ENCODE results near the gene WSB1. TPM values are rescaled to one million over a fixed set of nuclear protein-coding genes. Genes with fewer than 3 reads are reported as not detected.
A peak's percentile ranks its signal among the peaks of the same experiment; 100 is the strongest.

The WSB1 gene
- total RNA-seq, 2 experiments from 2014 or later = 143 to 155 TPM

DNA sequence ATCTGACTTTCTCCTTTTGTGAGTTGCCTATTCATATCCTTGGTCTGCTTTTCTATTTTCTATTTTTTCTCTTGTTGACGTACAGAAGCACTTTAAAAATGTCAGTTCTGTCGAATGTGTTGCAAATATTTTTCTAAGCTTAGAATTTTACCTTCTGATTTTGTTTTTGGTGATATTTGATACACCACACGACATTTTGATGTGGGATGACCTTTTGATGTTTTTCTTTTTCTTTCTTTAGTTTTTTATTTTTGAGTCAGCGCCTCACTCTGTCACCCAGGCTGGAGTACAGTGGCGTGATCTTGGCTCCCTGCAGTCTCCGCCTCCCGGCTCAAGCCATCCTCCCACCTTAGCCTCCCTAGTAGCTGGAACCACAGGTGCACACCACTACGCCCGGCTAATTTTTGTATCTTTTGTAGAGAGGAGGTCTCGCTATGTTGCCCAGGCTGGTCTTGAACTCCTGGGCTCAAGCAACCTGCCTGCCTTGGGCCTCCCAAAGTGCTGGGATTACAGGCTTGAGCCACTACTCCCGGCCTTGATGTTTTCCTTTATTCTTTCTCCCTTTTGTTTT, 39.6 kb downstream of the WSB1 start:
- peak overlapping the region; percentile 65 for H3K4me3 Mint-ChIP-seq
- DNase-seq = no peak
- peak overlapping the region; percentile 27 for H3K27ac Mint-ChIP-seq
- H3K27me3 Mint-ChIP-seq = no peaks in the 10 kb centered on the region
- no peaks in the 10 kb centered on the region for H3K9me3 Mint-ChIP-seq
- no peaks in the 10 kb centered on the region for H3K36me3 Mint-ChIP-seq (ENCODE audit: low read depth)
- CTCF ChIA-PET = interaction anchor here (0.6 to 3.1 kb wide), 31 partner anchors 16 to 319 kb away, joined by 3 to 107 read pairs (median 5); partner anchors contain the start of gene WSB1
- POLR2A ChIA-PET = interaction anchor here (0.8 to 1.8 kb wide), 6 partner anchors 16 to 97 kb away, joined by 3 to 38 read pairs (median 4); partner anchors contain the start of gene WSB1
- peaks cover 23% of the 10 kb centered on the region for H3K4me1 Mint-ChIP-seq

DNA sequence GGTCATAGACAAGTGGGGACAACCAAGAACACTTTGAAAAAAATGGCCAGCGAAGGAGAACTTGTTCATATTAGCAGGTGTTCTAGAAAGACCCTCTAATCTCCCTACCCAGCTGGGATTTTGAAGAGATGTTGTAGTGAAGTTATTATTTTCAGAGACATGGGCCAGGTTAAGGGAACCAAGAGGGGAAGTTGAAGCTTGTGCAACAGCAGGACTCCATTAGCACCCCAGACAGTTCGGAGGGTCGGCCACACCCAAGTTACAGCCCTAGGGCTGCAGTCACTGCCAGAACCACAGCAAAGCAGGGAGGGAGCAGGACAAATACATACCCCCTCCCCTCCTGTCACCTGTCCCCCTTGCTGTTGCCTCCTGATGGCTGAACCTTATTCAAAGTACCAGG, 42.3 kb downstream of the WSB1 start:
- Mint-ChIP-seq H3K9me3 (no peaks in the 10 kb centered on the region), H3K27ac (no peak overlapping the region), H3K4me1 (peaks cover 33% of the 10 kb centered on the region), H3K36me3 (ENCODE audit: low read depth) (no peaks in the 10 kb centered on the region), H3K4me3 (no peak overlapping the region), H3K27me3 (no peaks in the 10 kb centered on the region)
- CTCF ChIA-PET = interaction anchor here (2.7 kb wide), 1 partner anchor 100 kb away, joined by 13 read pairs; no protein-coding TSS in a partner anchor
- POLR2A ChIA-PET = no interaction called here
- DNase-seq = no peak

DNA sequence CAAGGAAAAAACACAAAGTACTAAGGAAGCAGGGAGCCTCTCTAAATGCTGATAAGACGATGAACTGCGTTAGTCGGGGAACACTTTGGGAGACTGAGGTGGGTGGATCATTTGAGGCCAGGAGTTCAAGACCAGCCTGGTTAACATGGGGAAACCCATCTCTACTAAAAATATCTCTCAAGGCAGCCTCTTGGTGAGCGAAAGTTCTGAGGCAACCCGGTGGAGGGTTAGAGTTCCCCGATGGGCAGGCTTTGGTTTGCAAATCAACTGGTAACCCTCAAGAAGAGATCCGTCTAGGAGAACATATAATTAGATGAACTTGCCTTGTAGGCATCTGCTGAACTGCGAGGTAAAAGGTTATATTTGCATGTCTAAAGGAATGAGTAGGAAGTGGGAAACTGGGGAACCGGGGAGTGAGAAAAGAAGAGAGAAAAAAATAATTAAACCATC, 44.6 kb downstream of the WSB1 start:
- Mint-ChIP-seq H3K27me3 (no peaks in the 10 kb centered on the region), H3K4me1 (peaks cover 16% of the 10 kb centered on the region), H3K4me3 (no peak overlapping the region), H3K27ac (no peak overlapping the region), H3K9me3 (no peaks in the 10 kb centered on the region), H3K36me3 (ENCODE audit: low read depth) (no peaks in the 10 kb centered on the region)
- no peak for DNase-seq
- ChIA-PET CTCF (no interaction called here), POLR2A (no interaction called here)

DNA sequence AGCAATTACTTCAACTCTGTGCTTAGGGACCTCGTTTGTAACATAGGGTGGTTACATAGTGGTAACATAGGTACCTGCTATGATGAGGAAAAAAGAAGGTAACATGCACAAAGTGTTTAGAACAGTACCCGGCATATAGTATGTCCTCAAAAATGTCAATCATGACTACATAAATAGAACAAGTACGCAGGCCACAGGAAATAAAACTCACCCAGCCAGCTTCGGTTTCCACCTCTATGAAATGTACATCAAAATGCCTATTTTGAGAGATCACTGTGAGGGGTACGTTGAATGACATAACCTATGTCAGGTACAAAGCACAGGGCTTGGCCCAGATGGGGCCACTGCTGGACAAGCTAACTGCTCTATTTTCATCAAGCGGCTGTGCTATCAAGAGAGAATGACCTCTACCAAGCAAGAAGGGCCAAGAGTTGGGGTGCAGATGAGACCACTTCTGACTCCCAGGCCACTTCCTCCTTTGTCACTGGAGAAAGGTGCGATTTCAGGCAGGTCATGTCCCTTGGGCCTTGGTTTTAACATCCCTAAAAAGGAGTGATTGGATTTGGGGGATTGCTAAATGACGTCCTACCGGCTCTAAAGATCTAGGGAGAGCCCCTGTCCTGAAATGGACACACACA, 45.4 kb downstream of the WSB1 start:
- CTCF ChIA-PET = interaction anchor here (1.4 kb wide), 1 partner anchor 102 kb away, joined by 8 read pairs; no protein-coding TSS in a partner anchor
- Mint-ChIP-seq H3K27me3 (peaks cover 3% of the 10 kb centered on the region), H3K4me1 (peaks cover 10% of the 10 kb centered on the region), H3K4me3 (no peak overlapping the region), H3K9me3 (no peaks in the 10 kb centered on the region), H3K36me3 (ENCODE audit: low read depth) (no peaks in the 10 kb centered on the region), H3K27ac (no peak overlapping the region)
- no peak for DNase-seq
- POLR2A ChIA-PET = no interaction called here

DNA sequence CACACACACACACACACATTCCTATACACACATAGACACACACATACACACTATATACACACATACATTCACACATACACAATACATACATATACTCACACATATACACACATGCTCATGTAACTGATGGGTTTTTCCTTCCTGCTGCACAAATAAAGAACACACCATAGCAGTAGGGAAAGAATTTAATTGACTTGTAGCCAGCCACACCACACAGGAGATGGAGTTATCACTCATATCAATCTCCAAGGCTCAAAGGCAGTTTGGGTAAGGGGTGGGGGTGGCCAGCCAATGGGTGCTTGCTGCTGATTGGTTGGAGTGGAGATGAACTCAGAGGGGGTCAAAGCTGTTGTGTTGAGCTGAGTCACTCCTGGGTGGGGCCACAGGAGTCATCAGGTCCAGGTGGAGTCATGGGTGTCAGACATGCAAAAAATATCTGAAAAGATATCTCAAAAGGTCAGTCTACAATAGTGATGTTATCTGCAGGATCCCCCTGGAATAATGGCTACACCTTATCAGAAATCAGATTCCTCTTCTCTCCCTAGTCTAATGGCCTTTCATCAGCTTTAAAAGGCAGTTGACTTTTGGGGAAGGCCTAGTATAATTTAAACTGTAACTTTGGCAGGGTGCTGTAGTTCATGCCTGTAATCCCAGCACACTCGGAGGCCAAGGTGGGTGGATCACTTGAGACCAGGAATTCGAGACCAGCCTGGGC, 46.1 kb downstream of the WSB1 start:
- POLR2A ChIA-PET = interaction anchor here (0.9 kb wide), 1 partner anchor 45 kb away, joined by 5 read pairs; no protein-coding TSS in a partner anchor
- Mint-ChIP-seq H3K4me1 (peaks cover 10% of the 10 kb centered on the region), H3K4me3 (no peak overlapping the region), H3K27ac (no peak overlapping the region), H3K36me3 (ENCODE audit: low read depth) (no peaks in the 10 kb centered on the region), H3K27me3 (peaks cover 3% of the 10 kb centered on the region), H3K9me3 (no peaks in the 10 kb centered on the region)
- peak; percentile 35 for DNase-seq
- CTCF ChIA-PET = interaction anchor here (1.3 to 1.4 kb wide), 2 partner anchors 10 to 103 kb away, joined by 5 to 8 read pairs; no protein-coding TSS in a partner anchor

DNA sequence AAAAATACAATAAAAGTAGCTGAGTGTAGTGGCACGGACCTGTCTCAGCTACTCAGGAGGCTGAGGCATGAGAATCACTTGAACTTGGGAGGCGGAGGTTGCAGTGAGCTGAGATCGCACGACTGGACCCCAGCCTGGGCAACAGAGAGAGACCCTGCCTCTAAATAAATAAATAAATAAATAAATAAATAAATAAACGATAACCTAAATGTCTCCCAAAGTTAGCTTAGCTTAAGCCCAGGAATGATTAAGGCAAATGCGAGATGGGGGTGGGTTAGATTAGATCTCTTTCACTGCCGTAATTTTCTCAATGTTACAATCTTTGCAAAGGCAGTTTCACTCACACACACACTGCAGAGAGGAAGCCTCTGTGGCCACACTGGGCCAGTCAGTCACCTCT, 46.7 kb downstream of the WSB1 start:
- peaks cover 3% of the 10 kb centered on the region for H3K27me3 Mint-ChIP-seq
- no peak overlapping the region for H3K4me3 Mint-ChIP-seq
- H3K4me1 Mint-ChIP-seq = peaks cover 10% of the 10 kb centered on the region
- H3K27ac Mint-ChIP-seq = no peak overlapping the region
- no peaks in the 10 kb centered on the region for H3K36me3 Mint-ChIP-seq (ENCODE audit: low read depth)
- DNase-seq = no peak
- H3K9me3 Mint-ChIP-seq = no peaks in the 10 kb centered on the region
- CTCF ChIA-PET = interaction anchor here (1.3 to 1.4 kb wide), 2 partner anchors 9 to 104 kb away, joined by 5 to 8 read pairs; no protein-coding TSS in a partner anchor
- POLR2A ChIA-PET = interaction anchor here (0.9 kb wide), 1 partner anchor 46 kb away, joined by 5 read pairs; no protein-coding TSS in a partner anchor

DNA sequence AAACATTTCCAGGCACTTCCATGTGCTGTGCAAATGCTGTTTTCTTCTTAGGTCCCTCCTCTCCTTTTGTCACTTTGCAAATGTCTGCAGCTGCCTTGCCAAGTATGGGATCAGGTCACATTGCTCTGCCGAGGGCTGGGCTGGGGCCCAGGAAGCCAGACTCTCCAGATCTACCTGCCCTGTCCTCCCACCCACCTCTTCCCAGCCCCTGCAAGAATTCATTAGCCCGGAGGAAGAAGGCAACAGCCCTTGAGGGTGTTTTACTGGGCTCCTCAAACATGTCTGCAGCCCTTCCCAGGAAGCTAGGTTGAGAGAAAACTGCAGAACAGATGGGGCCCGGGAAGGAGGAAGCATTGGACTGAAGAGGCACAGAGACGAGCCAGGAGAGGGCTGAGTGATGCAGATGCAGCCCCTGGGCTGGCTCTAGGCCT, 47.1 kb downstream of the WSB1 start:
- peaks cover 10% of the 10 kb centered on the region for H3K4me1 Mint-ChIP-seq
- DNase-seq = no peak
- H3K36me3 Mint-ChIP-seq (ENCODE audit: low read depth) = no peaks in the 10 kb centered on the region
- H3K27ac Mint-ChIP-seq = no peak overlapping the region
- peaks cover 3% of the 10 kb centered on the region for H3K27me3 Mint-ChIP-seq
- no peak overlapping the region for H3K4me3 Mint-ChIP-seq
- POLR2A ChIA-PET = no interaction called here
- CTCF ChIA-PET = interaction anchor here (1.3 to 1.4 kb wide), 2 partner anchors 9 to 104 kb away, joined by 5 to 8 read pairs; no protein-coding TSS in a partner anchor
- no peaks in the 10 kb centered on the region for H3K9me3 Mint-ChIP-seq

DNA sequence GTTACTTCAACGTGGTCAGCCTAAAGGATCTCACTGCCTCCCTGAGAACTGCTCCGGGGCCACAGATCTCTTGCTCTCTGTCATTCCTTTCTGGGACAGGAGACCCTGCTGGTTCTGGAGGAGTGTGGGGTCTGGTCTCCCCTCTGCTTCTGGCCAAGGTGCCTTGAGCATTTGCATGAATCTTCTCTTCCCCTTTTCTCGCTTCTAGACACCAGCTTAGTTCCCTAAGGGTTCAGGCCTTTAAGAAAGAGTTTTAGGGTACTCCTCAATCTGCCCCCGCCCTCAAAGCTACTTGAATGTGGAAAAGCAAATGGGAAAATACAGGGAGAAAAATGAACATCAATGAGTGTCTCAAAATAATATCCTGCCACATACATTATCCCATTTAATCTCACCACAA, 48.1 kb downstream of the WSB1 start:
- CTCF ChIA-PET = no interaction called here
- no peak for DNase-seq

DNA sequence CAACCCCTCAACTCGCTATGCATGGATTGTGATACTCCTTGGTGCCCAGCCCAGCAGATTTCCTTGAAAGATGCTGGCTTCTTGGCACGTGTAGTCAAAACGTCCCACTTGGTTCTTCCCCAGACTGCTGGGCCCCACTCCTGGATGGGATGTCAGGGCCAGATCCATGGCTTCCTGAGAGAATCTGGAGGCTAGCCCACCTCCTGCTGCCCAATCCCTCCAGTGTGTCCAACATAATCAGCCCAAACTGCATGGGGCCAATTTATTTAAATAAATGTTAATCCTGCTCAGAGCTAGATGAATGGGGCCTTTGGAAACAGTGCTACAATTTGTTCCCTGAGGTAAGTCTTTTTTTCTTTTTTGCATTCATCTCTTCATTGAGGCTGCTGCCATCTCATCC, 49.4 kb downstream of the WSB1 start:
- H3K27ac Mint-ChIP-seq = no peak overlapping the region
- DNase-seq = no peak
- peaks cover 5% of the 10 kb centered on the region for H3K27me3 Mint-ChIP-seq
- no peak overlapping the region for H3K4me3 Mint-ChIP-seq
- H3K36me3 Mint-ChIP-seq (ENCODE audit: low read depth) = no peaks in the 10 kb centered on the region
- CTCF ChIA-PET = interaction anchor here (1.0 kb wide), 1 partner anchor 9 kb away, joined by 3 read pairs; no protein-coding TSS in a partner anchor
- POLR2A ChIA-PET = no interaction called here
- peaks cover 15% of the 10 kb centered on the region for H3K4me1 Mint-ChIP-seq
- H3K9me3 Mint-ChIP-seq = no peaks in the 10 kb centered on the region

More for the DNA sequence above, 48.1 kb downstream of the WSB1 start:
- no peak overlapping the region for H3K27ac Mint-ChIP-seq
- H3K9me3 Mint-ChIP-seq = no peaks in the 10 kb centered on the region
- H3K36me3 Mint-ChIP-seq (ENCODE audit: low read depth) = no peaks in the 10 kb centered on the region
- peaks cover 3% of the 10 kb centered on the region for H3K27me3 Mint-ChIP-seq
- peaks cover 11% of the 10 kb centered on the region for H3K4me1 Mint-ChIP-seq
- H3K4me3 Mint-ChIP-seq = no peak overlapping the region
- POLR2A ChIA-PET = no interaction called here

DNA sequence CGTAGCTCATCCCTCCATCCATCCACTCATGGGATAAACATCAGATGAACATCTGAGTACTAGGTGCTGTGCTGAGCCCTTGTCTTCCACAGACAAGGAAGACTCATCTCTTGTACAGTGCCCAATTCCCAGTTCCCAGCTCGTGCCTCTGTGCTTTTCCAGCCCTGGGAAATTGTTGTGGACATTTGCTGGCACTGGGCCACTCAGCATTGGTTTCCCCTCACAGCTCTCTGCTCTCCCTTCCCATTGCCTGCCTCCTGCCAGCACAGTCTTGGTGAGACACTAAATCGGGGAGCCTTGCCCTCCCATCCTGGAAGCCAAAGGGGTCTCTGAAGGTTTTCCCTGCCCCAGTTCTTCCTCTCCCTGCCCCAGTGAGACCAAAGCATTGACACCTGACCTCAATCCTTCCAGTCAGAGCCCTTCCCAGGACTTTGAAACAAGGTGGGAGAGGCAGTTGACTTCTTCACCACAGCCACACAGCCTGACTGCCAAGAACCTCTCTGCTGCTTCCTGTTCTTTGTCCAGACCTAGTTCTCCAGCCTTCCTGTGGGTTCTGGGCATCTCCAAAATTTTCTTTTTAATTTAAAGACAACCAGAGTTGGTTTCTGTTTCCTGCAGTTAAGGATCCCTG, 50.2 kb downstream of the WSB1 start:
- ChIA-PET CTCF (interaction anchor here (0.6 to 1.5 kb wide), 3 partner anchors 10 to 239 kb away, joined by 3 read pairs; no protein-coding TSS in a partner anchor), POLR2A (interaction anchor here (1.2 to 1.6 kb wide), 2 partner anchors 10 to 50 kb away, joined by 3 to 7 read pairs; partner anchors contain the start of gene WSB1)
- peaks cover 19% of the 10 kb centered on the region for H3K4me1 Mint-ChIP-seq
- H3K4me3 Mint-ChIP-seq = no peak overlapping the region
- no peaks in the 10 kb centered on the region for H3K36me3 Mint-ChIP-seq (ENCODE audit: low read depth)
- no peaks in the 10 kb centered on the region for H3K9me3 Mint-ChIP-seq
- peaks cover 5% of the 10 kb centered on the region for H3K27me3 Mint-ChIP-seq
- no peak overlapping the region for H3K27ac Mint-ChIP-seq
- no peak for DNase-seq

DNA sequence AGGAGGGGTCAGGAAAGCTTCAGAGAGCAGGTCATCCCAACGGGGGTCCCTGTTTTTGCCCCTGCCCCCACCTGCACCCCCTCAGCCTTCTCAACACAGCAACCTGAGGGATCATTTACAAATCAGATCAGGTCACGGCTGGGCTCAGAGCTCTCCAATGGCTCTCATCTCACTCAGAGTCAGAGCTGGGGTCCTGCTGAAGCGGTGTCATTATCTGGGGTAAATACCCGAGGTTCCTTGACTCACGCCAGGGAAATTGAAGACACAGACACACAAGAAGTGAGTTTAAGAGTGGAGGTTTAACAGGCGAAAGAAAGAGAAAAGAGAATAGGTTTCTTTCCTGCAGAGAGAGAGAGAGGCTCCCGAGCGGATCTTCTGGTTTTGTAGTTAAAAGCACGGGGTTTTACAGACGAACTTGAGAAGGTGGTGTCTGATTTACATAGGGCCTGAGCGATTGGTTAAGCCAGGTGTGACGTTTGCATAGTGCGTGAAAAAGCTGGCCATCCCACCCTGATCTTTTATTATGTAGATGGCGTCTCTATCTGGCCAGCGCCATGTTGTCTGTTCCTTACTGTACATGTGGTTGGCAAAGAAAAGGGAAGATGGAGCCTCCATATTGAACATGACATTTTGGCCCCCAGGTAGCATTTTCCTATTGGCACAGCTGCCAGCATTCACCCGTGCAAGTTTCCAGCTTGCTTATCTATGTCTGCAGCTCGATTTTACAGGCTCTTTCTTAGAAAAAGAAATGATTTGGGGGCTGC, 51.4 kb downstream of the WSB1 start:
- ChIA-PET POLR2A (interaction anchor here (1.2 to 1.6 kb wide), 2 partner anchors 9 to 51 kb away, joined by 3 to 7 read pairs; partner anchors contain the start of gene WSB1), CTCF (interaction anchor here (1.1 to 1.5 kb wide), 2 partner anchors 9 to 305 kb away, joined by 3 read pairs; no protein-coding TSS in a partner anchor)
- Mint-ChIP-seq H3K36me3 (ENCODE audit: low read depth) (no peaks in the 10 kb centered on the region), H3K4me3 (no peak overlapping the region), H3K27me3 (peaks cover 5% of the 10 kb centered on the region), H3K9me3 (no peaks in the 10 kb centered on the region), H3K4me1 (peaks cover 10% of the 10 kb centered on the region), H3K27ac (no peak overlapping the region)
- no peak for DNase-seq

Measured in activated CD4-positive, alpha-beta memory T cell treated with anti-CD3 and anti-CD28 coated beads, Interleukin-2, amount 10 ng/mL, durations not matched to agents 7 days and 5 days (primary cell).